Neural progenitor cell (in vitro differentiated cells): Measurements from ENCODE around the gene SOX9.
A peak's percentile ranks its signal among the peaks of the same experiment; 100 is the strongest.

Experiments used
- EZH2 ChIP-seq: fragments of 200-600 bp; sonication (generic); IDR thresholded peaks from 2 replicates; pipeline ENCODE4 v1.6.1; 2017; ENCODE audit warnings: antibody characterized with exemption, mild to moderate bottlenecking, moderate library complexity
- TF ChIP-seq, protein P1 (sequence below): fragments of 200-600 bp; sonication (generic); IDR thresholded peaks from 2 replicates; pipeline ENCODE4 v1.5.1; 2017; ENCODE audit warnings: antibody characterized with exemption, mild to moderate bottlenecking

DNA sequence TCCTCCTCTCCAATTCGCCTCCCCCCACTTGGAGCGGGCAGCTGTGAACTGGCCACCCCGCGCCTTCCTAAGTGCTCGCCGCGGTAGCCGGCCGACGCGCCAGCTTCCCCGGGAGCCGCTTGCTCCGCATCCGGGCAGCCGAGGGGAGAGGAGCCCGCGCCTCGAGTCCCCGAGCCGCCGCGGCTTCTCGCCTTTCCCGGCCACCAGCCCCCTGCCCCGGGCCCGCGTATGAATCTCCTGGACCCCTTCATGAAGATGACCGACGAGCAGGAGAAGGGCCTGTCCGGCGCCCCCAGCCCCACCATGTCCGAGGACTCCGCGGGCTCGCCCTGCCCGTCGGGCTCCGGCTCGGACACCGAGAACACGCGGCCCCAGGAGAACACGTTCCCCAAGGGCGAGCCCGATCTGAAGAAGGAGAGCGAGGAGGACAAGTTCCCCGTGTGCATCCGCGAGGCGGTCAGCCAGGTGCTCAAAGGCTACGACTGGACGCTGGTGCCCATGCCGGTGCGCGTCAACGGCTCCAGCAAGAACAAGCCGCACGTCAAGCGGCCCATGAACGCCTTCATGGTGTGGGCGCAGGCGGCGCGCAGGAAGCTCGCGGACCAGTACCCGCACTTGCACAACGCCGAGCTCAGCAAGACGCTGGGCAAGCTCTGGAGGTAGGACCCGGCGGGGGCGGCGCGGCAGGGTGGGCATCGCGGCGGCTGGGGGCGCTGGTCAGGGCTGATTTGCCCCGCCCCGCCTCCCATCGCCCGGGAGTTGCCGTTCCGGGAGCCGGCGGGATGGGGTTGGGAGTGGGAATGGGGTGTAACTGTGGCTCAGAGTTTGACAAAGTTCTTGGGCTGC, 567 bp downstream of the SOX9 start:
- TF ChIP-seq, protein P1, sequence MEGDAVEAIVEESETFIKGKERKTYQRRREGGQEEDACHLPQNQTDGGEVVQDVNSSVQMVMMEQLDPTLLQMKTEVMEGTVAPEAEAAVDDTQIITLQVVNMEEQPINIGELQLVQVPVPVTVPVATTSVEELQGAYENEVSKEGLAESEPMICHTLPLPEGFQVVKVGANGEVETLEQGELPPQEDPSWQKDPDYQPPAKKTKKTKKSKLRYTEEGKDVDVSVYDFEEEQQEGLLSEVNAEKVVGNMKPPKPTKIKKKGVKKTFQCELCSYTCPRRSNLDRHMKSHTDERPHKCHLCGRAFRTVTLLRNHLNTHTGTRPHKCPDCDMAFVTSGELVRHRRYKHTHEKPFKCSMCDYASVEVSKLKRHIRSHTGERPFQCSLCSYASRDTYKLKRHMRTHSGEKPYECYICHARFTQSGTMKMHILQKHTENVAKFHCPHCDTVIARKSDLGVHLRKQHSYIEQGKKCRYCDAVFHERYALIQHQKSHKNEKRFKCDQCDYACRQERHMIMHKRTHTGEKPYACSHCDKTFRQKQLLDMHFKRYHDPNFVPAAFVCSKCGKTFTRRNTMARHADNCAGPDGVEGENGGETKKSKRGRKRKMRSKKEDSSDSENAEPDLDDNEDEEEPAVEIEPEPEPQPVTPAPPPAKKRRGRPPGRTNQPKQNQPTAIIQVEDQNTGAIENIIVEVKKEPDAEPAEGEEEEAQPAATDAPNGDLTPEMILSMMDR, result peak; percentile 40
- peak; percentile 53 for TF ChIP-seq EZH2
